ENCODE results near the gene GABRB1.

DNA sequence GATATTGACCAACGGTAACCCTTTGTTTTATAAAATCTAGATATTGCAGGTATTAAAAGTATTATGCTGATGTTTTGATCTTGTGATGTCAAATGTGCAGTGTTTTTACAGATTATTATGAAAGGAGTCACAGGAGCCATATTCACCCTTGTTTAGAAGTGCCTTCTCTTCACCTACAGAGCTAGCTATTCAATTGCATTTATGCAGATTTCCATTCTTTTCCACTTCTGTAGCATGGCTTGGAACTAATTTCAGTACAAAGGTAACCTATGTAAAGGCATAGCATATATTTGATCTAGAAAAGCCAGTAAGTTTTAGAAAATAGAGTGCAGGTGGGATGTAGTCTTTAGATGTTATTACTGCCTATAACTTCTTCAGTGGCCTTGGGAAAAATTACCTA is 176.2 kb downstream of the GABRB1 start:
- TF ChIP-seq, protein P1, sequence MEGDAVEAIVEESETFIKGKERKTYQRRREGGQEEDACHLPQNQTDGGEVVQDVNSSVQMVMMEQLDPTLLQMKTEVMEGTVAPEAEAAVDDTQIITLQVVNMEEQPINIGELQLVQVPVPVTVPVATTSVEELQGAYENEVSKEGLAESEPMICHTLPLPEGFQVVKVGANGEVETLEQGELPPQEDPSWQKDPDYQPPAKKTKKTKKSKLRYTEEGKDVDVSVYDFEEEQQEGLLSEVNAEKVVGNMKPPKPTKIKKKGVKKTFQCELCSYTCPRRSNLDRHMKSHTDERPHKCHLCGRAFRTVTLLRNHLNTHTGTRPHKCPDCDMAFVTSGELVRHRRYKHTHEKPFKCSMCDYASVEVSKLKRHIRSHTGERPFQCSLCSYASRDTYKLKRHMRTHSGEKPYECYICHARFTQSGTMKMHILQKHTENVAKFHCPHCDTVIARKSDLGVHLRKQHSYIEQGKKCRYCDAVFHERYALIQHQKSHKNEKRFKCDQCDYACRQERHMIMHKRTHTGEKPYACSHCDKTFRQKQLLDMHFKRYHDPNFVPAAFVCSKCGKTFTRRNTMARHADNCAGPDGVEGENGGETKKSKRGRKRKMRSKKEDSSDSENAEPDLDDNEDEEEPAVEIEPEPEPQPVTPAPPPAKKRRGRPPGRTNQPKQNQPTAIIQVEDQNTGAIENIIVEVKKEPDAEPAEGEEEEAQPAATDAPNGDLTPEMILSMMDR (IDR thresholded peaks at IDR 0.05; ENCODE audit: borderline replicate concordance, extremely low read depth, low read length, poor library complexity, severe bottlenecking) = no peak
- TF ChIP-seq EZH2 (IDR thresholded peaks at IDR 0.05; ENCODE audit: borderline replicate concordance, low read depth, low read length, severe bottlenecking) = no peak

All from DND-41 (cell line).